HG02623 (cell line): Measurements from ENCODE around the gene PHLDB3.
"Not testable (repeated sequence)": the region's sequence is repeated elsewhere in the genome, so short reads cannot be mapped to it uniquely, and the experiment has no call there.

ENCODE experiments used
- ATAC-seq: cut with Tn5 transposase; IDR thresholded peaks from one replicate; pipeline ENCODE4 v1.9.1; 2021; ENCODE audit warnings: moderate library complexity; ENCODE audit not compliant: unreplicated experiment

The PHLDB3 gene

GRCh38 chr19:43504426-43505185 lies at the start of gene PHLDB3:
Gene PHLDB3 (minus strand): TSS chr19:43504746. CDS start chr19:43504118, 628 bp downstream.
- peak; percentile 22 for ATAC-seq

GRCh38 chr19:43553656-43554055 lies 49.1 kb upstream of the PHLDB3 start:
- ATAC-seq = no peak

- ATAC-seq = no peak
Measured at GRCh38 chr19:43552616-43553015, 48.1 kb upstream of the PHLDB3 start.

GRCh38 chr19:43552198-43552450 lies 47.6 kb upstream of the PHLDB3 start:
- ATAC-seq = no peak

GRCh38 chr19:43551399-43552197 lies 47.1 kb upstream of the PHLDB3 start:
- no peak for ATAC-seq

GRCh38 chr19:43548706-43549105 lies 44.2 kb upstream of the PHLDB3 start:
- ATAC-seq = no peak

- not testable (repeated sequence) for ATAC-seq
Measured at GRCh38 chr19:43547926-43548325, 43.4 kb upstream of the PHLDB3 start.

- no peak for ATAC-seq
Measured at GRCh38 chr19:43546581-43546980, 42.0 kb upstream of the PHLDB3 start.

GRCh38 chr19:43545981-43546380 lies 41.4 kb upstream of the PHLDB3 start:
- ATAC-seq = no peak

- no peak for ATAC-seq
Measured at GRCh38 chr19:43545276-43545675, 40.7 kb upstream of the PHLDB3 start.

GRCh38 chr19:43544077-43544476 lies 39.5 kb upstream of the PHLDB3 start:
- no peak for ATAC-seq

GRCh38 chr19:43541920-43542650 lies 37.5 kb upstream of the PHLDB3 start:
- ATAC-seq = no peak

GRCh38 chr19:43540381-43540780 lies 35.8 kb upstream of the PHLDB3 start:
- ATAC-seq = no peak

- ATAC-seq = no peak
Measured at GRCh38 chr19:43538922-43539321, 34.4 kb upstream of the PHLDB3 start.

- ATAC-seq = no peak
Measured at GRCh38 chr19:43534816-43535761, 30.5 kb upstream of the PHLDB3 start.

- ATAC-seq = no peak
Measured at GRCh38 chr19:43534305-43534815, 29.8 kb upstream of the PHLDB3 start.

GRCh38 chr19:43533546-43534304 lies 29.2 kb upstream of the PHLDB3 start:
- peak; percentile 53 for ATAC-seq

- peak; percentile 52 for ATAC-seq
Measured at GRCh38 chr19:43532962-43533545, 28.5 kb upstream of the PHLDB3 start, which contains the start of gene ZNF575. Gene ZNF575 (plus strand): TSS chr19:43533188. CDS start chr19:43534423, 1,235 bp downstream.

- no peak for ATAC-seq
Measured at GRCh38 chr19:43532571-43532961, 28.0 kb upstream of the PHLDB3 start.
